H1 (cell line): ENCODE results near the gene DHRS1.

Experiments used
- BRCA1 ChIP-seq: IDR thresholded peaks from 2 replicates; pipeline ENCODE4 v1.6.1; 2012; ENCODE audit warnings: low read depth, low read length, improper control_type of control experiment
- JUND ChIP-seq: IDR thresholded peaks from 2 replicates; pipeline ENCODE4 v1.6.1; 2011; ENCODE audit warnings: mild to moderate bottlenecking, improper control_type of control experiment, low read length
- POLR2A ChIP-seq, 2 experiments: IDR thresholded peaks; 1 replicate in 1 of 2; 2 replicates in 1 of 2; pipeline ENCODE4 v1.6.1; 2011; ENCODE audit warnings: low read depth in 2 of 2, low read length in 2 of 2, mild to moderate bottlenecking in 2 of 2; ENCODE audit errors: control extremely low read depth in 1 of 2
- SRF ChIP-seq: IDR thresholded peaks from 2 replicates; pipeline ENCODE4 v1.6.1; 2011; ENCODE audit warnings: mild to moderate bottlenecking, low read depth, low read length, moderate library complexity
- TBP ChIP-seq: IDR thresholded peaks from 2 replicates; pipeline ENCODE4 v1.6.1; 2011; ENCODE audit warnings: low read depth, low read length, improper control_type of control experiment
- TF ChIP-seq, protein P1 (sequence below): IDR thresholded peaks from 2 replicates; pipeline ENCODE4 v1.6.1; 2011; ENCODE audit warnings: low read length, improper control_type of control experiment
- TF ChIP-seq, protein P2 (sequence below), 3 experiments: IDR thresholded peaks; 1 replicate in 2 of 3; 2 replicates in 1 of 3; pipeline versions ENCODE4 v1.5.1 to v1.6.1; 2011; ENCODE audit warnings: low read length in 3 of 3, mild to moderate bottlenecking in 3 of 3, inconsistent platforms in 2 of 3, low read depth in 1 of 3, moderate library complexity in 1 of 3; ENCODE audit not compliant: insufficient read depth in 1 of 3; ENCODE audit errors: control extremely low read depth in 1 of 3

DNA sequence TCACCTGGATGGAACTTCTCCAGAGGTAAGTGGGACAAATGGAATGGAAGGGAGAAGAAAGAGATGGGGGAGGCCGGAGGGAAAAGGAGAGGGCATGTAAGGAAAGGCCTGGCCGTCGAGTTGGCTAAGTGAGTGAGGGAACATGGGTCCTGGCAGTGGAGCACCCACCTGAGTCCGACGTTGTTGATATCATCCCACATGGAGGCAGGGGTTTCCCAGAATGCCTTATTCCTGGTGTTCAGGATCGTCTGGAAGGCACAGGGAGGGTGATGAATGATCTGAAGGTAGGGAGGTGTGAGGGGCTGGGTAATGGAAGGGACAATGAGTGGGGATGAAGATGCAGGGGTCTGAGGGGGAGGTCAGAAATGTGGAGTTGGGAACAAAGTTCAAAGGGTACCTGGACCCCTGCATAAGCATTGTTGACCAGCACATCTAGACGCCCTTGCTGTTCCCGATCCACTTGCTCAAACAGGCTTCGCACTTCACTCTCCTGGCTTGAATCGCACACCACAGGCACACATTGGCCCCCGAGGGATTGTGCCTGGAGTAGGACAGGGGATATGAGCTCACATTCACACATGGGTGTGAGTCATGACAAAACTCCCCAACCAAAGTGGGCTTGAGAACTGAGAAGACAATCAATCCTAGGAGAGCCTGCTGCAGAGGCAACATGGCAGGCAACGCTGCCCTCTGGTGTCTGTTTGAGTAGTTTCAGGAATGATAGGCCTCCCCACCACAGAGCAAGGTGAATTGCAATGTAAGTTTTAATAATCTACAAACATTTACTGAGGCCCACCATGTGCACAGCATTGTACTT lies 3.0 kb downstream of the DHRS1 start:
- TF ChIP-seq JUND (no peak), POLR2A (IDR thresholded peaks at IDR 0.05; ENCODE audit: control extremely low read depth in 1 of 2, low read depth in 2 of 2, low read length in 2 of 2) (no peak), SRF (no peak), BRCA1 (no peak), TBP (no peak)
- TF ChIP-seq, protein P1, sequence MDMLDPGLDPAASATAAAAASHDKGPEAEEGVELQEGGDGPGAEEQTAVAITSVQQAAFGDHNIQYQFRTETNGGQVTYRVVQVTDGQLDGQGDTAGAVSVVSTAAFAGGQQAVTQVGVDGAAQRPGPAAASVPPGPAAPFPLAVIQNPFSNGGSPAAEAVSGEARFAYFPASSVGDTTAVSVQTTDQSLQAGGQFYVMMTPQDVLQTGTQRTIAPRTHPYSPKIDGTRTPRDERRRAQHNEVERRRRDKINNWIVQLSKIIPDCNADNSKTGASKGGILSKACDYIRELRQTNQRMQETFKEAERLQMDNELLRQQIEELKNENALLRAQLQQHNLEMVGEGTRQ = no peak
- TF ChIP-seq, protein P2, sequence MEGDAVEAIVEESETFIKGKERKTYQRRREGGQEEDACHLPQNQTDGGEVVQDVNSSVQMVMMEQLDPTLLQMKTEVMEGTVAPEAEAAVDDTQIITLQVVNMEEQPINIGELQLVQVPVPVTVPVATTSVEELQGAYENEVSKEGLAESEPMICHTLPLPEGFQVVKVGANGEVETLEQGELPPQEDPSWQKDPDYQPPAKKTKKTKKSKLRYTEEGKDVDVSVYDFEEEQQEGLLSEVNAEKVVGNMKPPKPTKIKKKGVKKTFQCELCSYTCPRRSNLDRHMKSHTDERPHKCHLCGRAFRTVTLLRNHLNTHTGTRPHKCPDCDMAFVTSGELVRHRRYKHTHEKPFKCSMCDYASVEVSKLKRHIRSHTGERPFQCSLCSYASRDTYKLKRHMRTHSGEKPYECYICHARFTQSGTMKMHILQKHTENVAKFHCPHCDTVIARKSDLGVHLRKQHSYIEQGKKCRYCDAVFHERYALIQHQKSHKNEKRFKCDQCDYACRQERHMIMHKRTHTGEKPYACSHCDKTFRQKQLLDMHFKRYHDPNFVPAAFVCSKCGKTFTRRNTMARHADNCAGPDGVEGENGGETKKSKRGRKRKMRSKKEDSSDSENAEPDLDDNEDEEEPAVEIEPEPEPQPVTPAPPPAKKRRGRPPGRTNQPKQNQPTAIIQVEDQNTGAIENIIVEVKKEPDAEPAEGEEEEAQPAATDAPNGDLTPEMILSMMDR (IDR thresholded peaks at IDR 0.05; ENCODE audit: control extremely low read depth in 1 of 3, insufficient read depth in 1 of 3, low read depth in 1 of 3, low read length in 3 of 3) = peak; percentile 72 to 83 (median 76)
